ENCODE results near the gene GINS3. TPM values are rescaled to one million over a fixed set of nuclear protein-coding genes. Genes with fewer than 3 reads are reported as not detected.

Gene GINS3
- total and polyA plus RNA-seq, 10 donors, result 3.3 to 9.4 (median 6.5) TPM

- intact Hi-C loops (cut with DNase I; ENCODE audit: low total_unique reads), result no loop called here
- Histone ChIP-seq H3K27ac (peak overlapping the region in 3 of 8 donors; percentile 14 to 34 (median 18)), H3K27me3 (replicated peaks in 1 of 7) (peaks cover 0 to 20% (median 0%) of the 10 kb centered on the region in 7 donors), H3K4me3 (no peak overlapping the region), H3K36me3 (no peaks in the 10 kb centered on the region), H3K4me1 (no peaks in the 10 kb centered on the region), H3K9me3 (no peaks in the 10 kb centered on the region)
- DNase-seq, result no peak
- 59 to 80% (median 65%) methylated on average over 4 of the region's 4 CpGs for WGBS, 5 donors
- TF ChIP-seq CTCF (IDR thresholded peaks at IDR 0.05 in 8 of 11, conservative IDR thresholded peaks at IDR 0.05 in 3 of 11) (no peak), POLR2A (IDR thresholded peaks at IDR 0.05) (no peak), POLR2AphosphoS5 (IDR thresholded peaks at IDR 0.05) (no peak)
These were observed 26.3 kb downstream of the GINS3 start for GRCh38 chr16:58418601-58419000.

DNA sequence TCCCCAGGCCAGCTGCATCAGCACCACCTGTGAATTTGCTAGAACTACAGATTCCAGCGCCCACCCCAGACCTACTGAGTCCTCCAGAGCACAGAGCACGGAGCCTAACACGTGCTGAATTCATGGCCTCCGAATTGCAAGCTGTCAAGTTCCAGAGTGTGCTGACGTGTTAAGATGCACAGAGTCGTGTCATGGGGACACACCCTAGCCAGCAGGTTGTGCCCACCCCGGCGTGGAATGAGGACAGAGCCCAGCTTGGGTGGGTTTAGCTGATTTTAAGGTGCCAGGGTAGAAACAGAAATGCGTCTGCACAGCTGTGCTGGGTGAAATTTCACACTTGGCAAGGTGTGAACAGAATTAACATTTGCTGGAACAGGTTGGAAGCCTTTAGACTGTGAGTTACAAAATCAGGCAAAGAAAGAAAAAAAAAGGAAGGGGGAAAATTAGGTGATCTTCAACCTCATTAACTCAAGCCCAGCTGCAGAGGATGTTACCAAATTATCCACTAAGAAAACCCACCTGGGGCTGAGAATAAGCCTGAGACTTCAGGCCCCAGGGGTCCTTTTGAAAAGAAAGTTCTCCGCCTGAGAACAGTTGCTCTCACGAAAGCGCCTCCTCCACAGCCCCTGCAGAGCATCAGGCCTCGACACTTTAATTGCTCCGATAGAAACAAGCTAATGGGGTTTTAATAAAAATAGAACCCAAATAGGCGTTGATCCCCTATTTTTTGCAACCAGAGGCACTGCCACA lies 27.1 kb downstream of the GINS3 start:
- Histone ChIP-seq H3K4me3 (no peak overlapping the region), H3K4me1 (no peaks in the 10 kb centered on the region), H3K27ac (peak overlapping the region in 3 of 8 donors; percentile 14 to 27 (median 18)), H3K9me3 (no peaks in the 10 kb centered on the region), H3K36me3 (no peaks in the 10 kb centered on the region), H3K27me3 (replicated peaks in 1 of 7) (peaks cover 0 to 20% (median 0%) of the 10 kb centered on the region in 7 donors)
- 59 to 74% (median 69%) methylated on average over 15 of the region's 15 CpGs for WGBS, 5 donors
- DNase-seq, result no peak
- TF ChIP-seq POLR2A (IDR thresholded peaks at IDR 0.05) (no peak), POLR2AphosphoS5 (IDR thresholded peaks at IDR 0.05) (no peak), CTCF (IDR thresholded peaks at IDR 0.05 in 8 of 11, conservative IDR thresholded peaks at IDR 0.05 in 3 of 11) (no peak)
- intact Hi-C loops (cut with DNase I; ENCODE audit: low total_unique reads), result no loop called here

DNA sequence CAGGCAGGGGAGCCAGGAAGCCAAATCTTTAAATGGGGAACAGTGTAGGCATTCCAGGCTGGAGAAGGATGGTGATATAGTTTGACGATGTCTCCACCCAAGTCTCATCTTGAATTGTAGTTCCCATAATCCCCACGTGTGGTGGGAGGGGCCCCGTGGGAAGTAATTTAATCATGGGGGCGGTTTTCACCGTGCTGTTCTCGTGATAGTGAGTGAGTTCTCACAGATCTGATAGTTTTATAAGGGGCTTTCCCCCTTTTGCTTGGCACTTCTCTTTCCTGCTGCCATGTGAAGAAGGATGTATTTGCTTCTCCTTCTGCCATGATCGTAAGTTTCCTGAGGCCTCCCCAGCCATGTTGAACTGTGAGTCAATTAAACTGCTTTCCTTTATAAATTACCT lies 28.8 kb downstream of the GINS3 start:
- Histone ChIP-seq H3K27me3 (replicated peaks in 1 of 7) (peaks cover 0 to 20% (median 0%) of the 10 kb centered on the region in 7 donors), H3K4me1 (peaks cover 0 to 11% (median 8%) of the 10 kb centered on the region in 6 donors), H3K9me3 (no peaks in the 10 kb centered on the region), H3K36me3 (no peaks in the 10 kb centered on the region), H3K4me3 (no peak overlapping the region), H3K27ac (no peak overlapping the region)
- WGBS, 5 donors, result 34 to 52% (median 45%) methylated on average over 7 of the region's 7 CpGs
- no peak for TF ChIP-seq CTCF (IDR thresholded peaks at IDR 0.05 in 8 of 11, conservative IDR thresholded peaks at IDR 0.05 in 3 of 11)
- TF ChIP-seq POLR2A (IDR thresholded peaks at IDR 0.05), result no peak
- TF ChIP-seq POLR2AphosphoS5 (IDR thresholded peaks at IDR 0.05), result no peak
- intact Hi-C loops (cut with DNase I; ENCODE audit: low total_unique reads), result no loop called here
- no peak for DNase-seq

DNA sequence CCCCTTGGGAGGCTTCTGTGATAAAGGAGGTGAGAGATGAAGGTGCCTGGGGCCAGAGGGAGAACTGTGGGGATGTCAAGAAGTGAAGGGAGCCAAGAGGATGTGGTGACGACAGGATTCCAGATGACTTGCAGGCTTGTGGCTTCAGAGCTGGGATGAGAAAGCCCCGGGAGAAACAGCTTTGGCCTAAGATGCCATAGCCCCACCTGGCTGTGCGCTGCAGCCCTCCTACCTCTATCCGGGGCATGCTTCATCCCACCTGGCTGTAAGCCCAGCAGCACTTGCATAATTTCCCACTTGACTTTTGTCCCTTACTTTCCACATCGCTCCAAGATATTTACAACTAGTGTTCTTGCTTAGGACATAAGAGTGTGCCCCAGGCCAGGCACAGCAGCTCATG lies 29.3 kb downstream of the GINS3 start:
- Histone ChIP-seq H3K4me3 (no peak overlapping the region), H3K36me3 (no peaks in the 10 kb centered on the region), H3K9me3 (no peaks in the 10 kb centered on the region), H3K27ac (no peak overlapping the region), H3K27me3 (replicated peaks in 1 of 7) (peaks cover 0 to 20% (median 0%) of the 10 kb centered on the region in 7 donors), H3K4me1 (peaks cover 0 to 16% (median 12%) of the 10 kb centered on the region in 6 donors)
- DNase-seq, result no peak
- TF ChIP-seq CTCF (IDR thresholded peaks at IDR 0.05 in 8 of 11, conservative IDR thresholded peaks at IDR 0.05 in 3 of 11) (no peak), POLR2AphosphoS5 (IDR thresholded peaks at IDR 0.05) (no peak), POLR2A (IDR thresholded peaks at IDR 0.05) (no peak)
- intact Hi-C loops (cut with DNase I; ENCODE audit: low total_unique reads), result no loop called here
- WGBS, 5 donors, result 60 to 84% (median 71%) methylated on average over 5 of the region's 5 CpGs

Data from spleen (tissue), 11 donors.